Activated naive CD8-positive, alpha-beta T cell (primary cell): ENCODE results near the gene WNK4.

Source experiments
- H3K27ac Mint-ChIP-seq: one replicate; pipeline ENCODE4 v1.8.0; 2021; ENCODE audit warnings: mixed read lengths
- H3K27me3 Mint-ChIP-seq: one replicate; pipeline ENCODE4 v1.8.0; 2021; ENCODE audit warnings: mixed read lengths
- H3K36me3 Mint-ChIP-seq: one replicate; pipeline ENCODE4 v1.8.0; 2021; ENCODE audit warnings: mixed read lengths
- H3K4me1 Mint-ChIP-seq: one replicate; pipeline ENCODE4 v1.8.0; 2021; ENCODE audit warnings: low read depth, mixed read lengths
- H3K4me3 Mint-ChIP-seq: one replicate; pipeline ENCODE4 v1.8.0; 2021; ENCODE audit warnings: mild to moderate bottlenecking, mixed read lengths
- H3K9me3 Mint-ChIP-seq: one replicate; pipeline ENCODE4 v1.8.0; 2021; ENCODE audit warnings: low read depth, mixed read lengths

The WNK4 gene

DNA sequence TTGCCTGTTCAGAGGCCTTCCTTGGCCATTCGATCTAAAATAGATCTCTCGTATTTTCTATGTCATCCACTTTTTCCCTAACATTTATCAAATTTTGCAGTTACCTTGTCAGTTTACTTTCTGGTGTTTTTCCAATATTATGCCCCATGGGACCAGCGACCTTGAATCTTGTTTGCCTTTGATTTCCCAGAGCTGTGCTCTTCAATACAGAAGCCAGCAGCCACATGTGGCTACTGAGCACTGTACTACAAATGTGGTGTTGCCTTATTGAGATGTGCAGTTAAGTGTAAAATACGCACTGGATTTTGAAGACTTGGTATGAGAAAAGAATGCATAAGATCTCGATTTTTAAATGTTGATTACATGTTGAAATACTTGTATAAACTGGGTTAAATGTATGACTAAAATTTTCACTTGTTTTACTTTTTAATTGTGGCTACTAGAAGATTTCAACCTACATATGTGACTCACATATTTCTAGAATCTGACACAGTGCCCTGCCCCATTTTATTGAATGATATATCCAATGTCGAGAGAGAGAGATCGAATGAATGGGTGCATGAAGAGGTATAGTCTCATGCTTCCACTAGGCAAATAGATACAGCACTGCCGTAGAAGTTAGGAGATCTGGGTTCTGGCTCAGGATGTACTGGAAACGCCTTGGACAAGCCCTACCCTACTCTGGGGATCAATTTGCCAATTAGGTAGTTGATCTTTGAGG lies 52.0 kb downstream of the WNK4 start:
- H3K9me3 Mint-ChIP-seq: no peaks in the 10 kb centered on the region
- peak overlapping the region; percentile 87 for H3K4me3 Mint-ChIP-seq
- peak overlapping the region; percentile 98 for H3K27ac Mint-ChIP-seq
- no peaks in the 10 kb centered on the region for H3K27me3 Mint-ChIP-seq
- no peaks in the 10 kb centered on the region for H3K36me3 Mint-ChIP-seq
- H3K4me1 Mint-ChIP-seq: peaks cover 22% of the 10 kb centered on the region

DNA sequence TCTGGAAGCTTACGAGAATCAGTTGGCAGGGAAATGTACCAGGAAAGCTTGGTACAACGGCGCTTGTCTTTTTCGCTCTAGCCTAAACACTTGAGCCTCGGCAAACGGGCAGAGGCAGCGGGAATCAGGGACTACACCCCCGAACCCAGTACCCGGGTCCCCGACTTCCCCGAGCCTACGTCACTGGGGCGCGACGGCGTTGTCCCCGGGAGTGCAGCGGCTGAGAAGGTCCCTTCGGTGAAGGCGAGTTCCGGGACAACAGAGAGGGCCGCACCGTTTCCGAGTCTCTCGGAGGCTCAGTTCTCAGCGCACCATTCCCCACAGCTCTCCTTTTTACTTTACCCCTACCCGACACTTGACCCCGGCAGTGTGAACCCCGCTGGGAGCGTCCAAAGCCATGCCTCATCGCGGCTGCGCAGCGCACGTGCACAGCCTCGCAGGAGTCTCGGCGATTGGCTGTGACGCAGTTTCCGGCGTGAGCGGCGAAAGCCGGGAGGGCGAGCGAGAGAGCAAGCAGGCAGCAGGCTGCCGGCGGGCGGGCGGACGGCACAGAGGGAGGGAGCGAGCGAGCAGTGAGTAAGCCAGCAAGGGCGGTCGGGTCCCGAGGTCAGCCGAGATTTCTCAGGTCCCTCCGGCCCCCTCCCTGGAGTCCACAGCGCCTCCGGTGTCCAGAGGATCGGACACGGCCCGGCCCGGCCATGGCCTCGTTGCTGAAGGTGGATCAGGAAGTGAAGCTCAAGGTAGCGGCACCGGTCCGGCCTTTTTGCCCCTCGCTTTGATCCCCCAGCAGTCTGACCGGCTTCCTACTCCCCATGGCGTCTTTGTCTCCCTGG lies 52.7 kb downstream of the WNK4 start, which contains the start of gene PSME3:
TSS of gene PSME3 (plus strand) at position 464 of the 833 bp plus-strand sequence. CDS start at position 699, 235 bp downstream.
- Mint-ChIP-seq H3K27me3 (no peaks in the 10 kb centered on the region), H3K27ac (peak within 1 kb of the TSS; percentile 98), H3K9me3 (no peaks in the 10 kb centered on the region), H3K36me3 (peaks cover 3% of the 10 kb centered on the region), H3K4me3 (peak within 1 kb of the TSS; percentile 87), H3K4me1 (peaks cover 24% of the 10 kb centered on the region)

DNA sequence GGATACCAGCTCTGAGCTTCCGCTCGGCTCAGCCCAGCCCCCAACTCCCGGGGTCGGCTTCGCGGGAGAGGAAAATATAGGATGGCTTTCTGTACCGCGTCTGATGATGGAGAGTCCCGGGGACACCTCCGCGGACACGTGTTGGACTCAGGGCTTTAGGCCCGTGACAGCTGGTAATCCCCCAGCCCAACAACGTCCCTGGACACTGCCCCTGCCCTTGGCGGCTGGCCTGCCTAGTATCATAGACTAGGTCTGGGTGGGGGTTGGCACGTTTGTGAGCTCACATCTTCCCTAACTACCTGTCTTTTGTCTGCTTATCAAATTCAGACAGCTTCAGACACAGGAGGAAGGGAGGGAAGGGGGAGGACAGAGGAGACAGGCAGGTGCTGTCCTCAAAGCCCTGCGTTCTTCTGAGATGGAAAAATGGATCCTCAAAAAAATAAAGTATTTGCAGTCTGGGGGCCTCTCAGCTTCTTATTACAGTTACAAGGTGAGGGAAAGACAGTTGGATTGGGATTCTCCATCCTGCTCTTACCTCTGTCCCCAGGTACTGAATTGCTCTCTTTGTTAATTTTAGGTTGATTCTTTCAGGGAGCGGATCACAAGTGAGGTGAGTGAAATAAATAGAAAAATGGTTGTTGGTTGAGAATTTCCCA lies 53.5 kb downstream of the WNK4 start:
- no peaks in the 10 kb centered on the region for H3K9me3 Mint-ChIP-seq
- H3K27ac Mint-ChIP-seq: peak overlapping the region; percentile 98
- peaks cover 24% of the 10 kb centered on the region for H3K4me1 Mint-ChIP-seq
- peaks cover 3% of the 10 kb centered on the region for H3K36me3 Mint-ChIP-seq
- no peaks in the 10 kb centered on the region for H3K27me3 Mint-ChIP-seq
- H3K4me3 Mint-ChIP-seq: peak overlapping the region; percentile 87

DNA sequence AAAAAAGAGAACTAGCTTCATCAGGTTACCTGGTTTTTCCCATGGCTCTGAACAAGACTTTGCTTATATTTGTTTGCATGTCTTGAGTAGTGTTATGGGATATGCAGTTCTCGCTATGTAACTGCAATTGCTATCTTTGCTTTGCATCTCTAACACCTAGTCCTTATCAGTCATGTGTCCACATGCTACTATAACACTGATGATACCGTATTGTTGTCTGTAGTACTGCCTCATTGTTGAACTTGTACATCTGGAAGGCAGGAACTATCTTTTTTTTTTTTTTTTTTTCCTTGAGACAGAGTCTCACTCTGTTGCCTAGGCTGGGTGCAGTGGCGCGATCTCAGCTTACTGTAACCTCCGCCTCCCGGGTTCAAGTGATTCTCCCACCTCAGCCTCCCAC lies 55.3 kb downstream of the WNK4 start:
- Mint-ChIP-seq H3K27me3 (no peaks in the 10 kb centered on the region), H3K36me3 (peaks cover 3% of the 10 kb centered on the region), H3K9me3 (no peaks in the 10 kb centered on the region), H3K27ac (no peak overlapping the region), H3K4me1 (peaks cover 24% of the 10 kb centered on the region), H3K4me3 (peak overlapping the region; percentile 44)

DNA sequence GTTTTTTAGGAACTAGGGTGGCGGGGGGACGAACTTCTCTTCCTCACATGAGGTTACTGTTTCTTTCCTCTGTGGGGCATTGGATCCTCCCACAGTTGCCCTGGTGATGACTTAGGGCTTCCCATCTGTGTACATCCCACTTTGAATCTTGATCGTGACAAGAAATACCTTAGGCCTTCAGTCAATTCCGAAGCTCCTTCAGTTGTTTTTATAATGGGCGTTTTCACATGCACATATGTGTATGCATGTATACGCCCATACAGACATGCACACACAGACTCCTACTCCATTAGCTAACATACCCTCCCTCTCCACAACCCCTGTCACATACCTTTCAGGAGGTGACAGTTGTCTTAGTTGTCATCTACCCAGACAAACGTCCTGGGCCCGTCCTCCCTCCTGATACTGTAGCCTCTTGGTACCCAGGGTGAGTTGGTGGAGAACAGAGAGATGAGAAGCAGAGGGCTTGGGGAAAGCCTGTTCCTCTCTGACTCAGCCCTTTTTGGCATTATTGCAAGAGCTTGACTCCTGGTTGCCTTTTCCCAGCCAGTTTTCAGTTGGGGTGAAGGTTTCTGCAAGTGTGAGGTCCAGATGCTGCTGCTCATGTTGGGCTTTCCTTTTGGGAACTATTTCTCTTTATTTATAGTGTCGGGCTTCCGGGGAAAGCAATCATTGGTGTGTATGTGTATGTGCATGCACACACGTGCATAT lies 61.7 kb downstream of the WNK4 start:
- no peak overlapping the region for H3K4me3 Mint-ChIP-seq
- H3K27ac Mint-ChIP-seq: no peak overlapping the region
- H3K9me3 Mint-ChIP-seq: no peaks in the 10 kb centered on the region
- H3K27me3 Mint-ChIP-seq: no peaks in the 10 kb centered on the region
- peaks cover 16% of the 10 kb centered on the region for H3K4me1 Mint-ChIP-seq
- peaks cover 3% of the 10 kb centered on the region for H3K36me3 Mint-ChIP-seq

DNA sequence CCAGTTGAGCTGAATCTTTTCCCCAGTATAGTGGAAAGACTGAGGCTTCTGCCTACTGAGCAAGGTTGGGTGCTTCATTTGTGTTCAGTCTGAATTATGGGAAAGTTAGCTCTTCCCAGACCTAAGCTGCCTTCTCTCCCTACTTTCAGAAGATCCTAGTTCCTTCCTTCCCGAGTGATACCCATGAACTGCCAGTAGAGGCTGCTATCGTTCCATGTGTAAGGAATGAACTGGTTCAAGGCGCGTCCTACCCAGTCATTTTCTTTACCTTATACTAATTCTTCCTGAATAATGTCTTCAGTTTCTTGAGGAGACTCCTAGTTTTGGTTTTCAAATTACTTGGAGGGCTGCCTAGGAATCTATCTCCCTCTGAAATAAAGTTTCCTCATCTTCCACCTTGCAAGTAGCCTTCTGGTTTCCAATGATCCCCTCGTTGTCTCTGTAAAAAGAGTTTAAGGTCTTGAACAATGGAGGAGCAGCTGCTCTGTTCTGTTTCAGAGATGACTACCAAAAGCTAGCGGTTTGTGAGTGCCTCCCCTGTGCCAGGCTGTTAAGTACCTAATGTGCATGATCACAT lies 63.0 kb downstream of the WNK4 start:
- H3K4me3 Mint-ChIP-seq: no peak overlapping the region
- H3K4me1 Mint-ChIP-seq: peaks cover 14% of the 10 kb centered on the region
- H3K27me3 Mint-ChIP-seq: no peaks in the 10 kb centered on the region
- H3K9me3 Mint-ChIP-seq: no peaks in the 10 kb centered on the region
- peak overlapping the region; percentile 24 for H3K27ac Mint-ChIP-seq
- no peaks in the 10 kb centered on the region for H3K36me3 Mint-ChIP-seq

DNA sequence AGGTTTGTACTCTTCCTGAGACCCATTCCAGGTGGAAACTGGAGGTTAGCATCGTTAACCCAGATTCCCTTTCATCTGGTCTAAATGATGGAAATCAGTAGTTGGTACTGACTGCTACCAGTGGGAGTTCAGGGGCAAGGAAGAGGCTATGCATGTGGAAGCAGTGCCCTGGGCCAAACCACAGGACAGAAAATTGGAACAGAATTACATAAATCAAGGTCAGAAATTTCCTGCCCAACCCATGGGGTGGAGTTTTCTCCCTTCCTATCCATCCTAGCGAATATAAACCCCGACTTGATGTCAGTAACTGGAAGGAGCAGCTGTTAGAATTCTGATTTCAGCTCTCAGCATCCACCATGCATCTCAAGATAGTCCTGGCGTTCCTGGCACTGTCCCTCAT lies 63.9 kb downstream of the WNK4 start, which contains the start of gene AOC2:
TSS of gene AOC2 (plus strand) at position 310 of the 400 bp plus-strand sequence. CDS start at position 357, 47 bp downstream.
- Mint-ChIP-seq H3K27me3 (no peaks in the 10 kb centered on the region), H3K27ac (peak within 1 kb of the TSS; percentile 24), H3K4me3 (no peak within 1 kb of the TSS), H3K4me1 (peaks cover 14% of the 10 kb centered on the region), H3K9me3 (no peaks in the 10 kb centered on the region), H3K36me3 (no peaks in the 10 kb centered on the region)

DNA sequence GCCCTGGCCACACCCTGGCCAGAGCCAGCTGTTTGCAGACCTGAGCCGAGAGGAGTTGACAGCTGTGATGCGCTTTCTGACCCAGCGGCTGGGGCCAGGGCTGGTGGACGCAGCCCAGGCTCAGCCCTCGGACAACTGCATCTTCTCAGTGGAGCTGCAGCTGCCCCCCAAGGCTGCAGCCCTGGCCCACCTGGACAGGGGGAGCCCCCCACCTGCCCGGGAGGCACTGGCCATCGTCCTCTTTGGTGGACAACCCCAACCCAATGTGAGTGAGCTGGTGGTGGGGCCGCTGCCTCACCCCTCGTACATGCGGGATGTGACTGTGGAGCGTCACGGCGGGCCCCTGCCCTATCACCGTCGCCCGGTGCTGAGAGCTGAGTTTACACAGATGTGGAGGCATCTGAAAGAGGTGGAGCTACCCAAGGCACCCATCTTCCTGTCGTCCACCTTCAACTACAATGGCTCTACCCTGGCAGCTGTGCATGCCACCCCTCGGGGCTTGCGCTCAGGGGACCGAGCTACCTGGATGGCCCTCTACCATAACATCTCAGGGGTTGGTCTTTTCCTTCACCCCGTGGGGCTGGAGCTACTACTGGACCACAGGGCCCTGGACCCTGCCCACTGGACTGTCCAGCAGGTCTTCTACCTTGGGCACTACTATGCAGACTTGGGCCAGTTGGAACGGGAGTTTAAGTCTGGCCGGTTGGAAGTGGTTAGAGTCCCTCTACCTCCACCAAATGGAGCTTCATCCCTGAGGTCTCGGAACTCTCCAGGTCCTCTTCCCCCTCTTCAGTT lies 64.5 kb downstream of the WNK4 start:
- Mint-ChIP-seq H3K9me3 (no peaks in the 10 kb centered on the region), H3K4me3 (no peak overlapping the region), H3K36me3 (no peaks in the 10 kb centered on the region), H3K4me1 (peaks cover 14% of the 10 kb centered on the region), H3K27me3 (no peaks in the 10 kb centered on the region), H3K27ac (no peak overlapping the region)

DNA sequence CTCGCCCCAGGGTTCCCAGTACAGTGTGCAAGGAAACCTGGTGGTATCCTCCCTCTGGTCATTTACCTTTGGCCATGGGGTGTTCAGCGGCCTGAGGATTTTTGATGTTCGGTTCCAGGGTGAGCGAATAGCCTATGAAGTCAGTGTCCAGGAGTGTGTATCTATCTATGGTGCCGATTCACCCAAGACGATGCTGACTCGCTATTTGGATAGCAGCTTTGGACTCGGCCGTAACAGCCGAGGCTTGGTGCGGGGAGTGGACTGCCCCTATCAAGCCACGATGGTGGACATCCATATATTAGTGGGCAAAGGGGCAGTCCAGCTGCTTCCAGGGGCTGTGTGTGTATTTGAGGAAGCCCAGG lies 65.1 kb downstream of the WNK4 start:
- Mint-ChIP-seq H3K4me3 (no peak overlapping the region), H3K36me3 (no peaks in the 10 kb centered on the region), H3K9me3 (no peaks in the 10 kb centered on the region), H3K27me3 (no peaks in the 10 kb centered on the region), H3K4me1 (peaks cover 14% of the 10 kb centered on the region), H3K27ac (no peak overlapping the region)

DNA sequence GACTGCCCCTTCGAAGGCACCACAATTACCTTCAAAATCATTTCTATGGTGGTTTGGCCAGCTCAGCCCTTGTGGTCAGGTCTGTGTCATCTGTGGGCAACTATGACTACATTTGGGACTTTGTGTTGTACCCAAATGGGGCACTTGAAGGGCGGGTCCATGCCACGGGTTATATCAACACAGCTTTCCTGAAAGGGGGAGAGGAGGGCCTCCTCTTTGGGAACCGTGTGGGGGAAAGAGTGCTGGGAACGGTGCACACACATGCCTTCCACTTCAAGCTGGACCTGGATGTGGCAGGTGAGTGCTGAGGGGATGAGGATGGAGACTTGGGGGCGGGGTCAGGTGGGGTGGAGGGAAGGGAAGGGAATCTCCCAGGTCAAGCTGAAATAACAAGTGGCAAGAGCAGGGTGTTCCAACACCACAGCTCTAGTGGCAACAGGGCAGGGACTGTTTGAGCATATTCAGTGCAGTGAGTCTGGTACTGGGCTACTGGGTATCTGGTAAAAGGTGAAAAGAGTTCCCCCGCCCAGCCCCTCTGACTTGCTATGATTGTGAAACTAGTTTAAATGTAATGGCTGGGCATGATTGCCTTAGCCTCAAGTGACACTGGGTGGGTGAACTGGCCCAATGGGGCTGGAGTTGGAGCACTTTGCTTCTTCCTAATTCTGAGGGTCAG lies 65.6 kb downstream of the WNK4 start:
- Mint-ChIP-seq H3K36me3 (no peaks in the 10 kb centered on the region), H3K4me3 (no peak overlapping the region), H3K27ac (peak overlapping the region; percentile 37), H3K9me3 (no peaks in the 10 kb centered on the region), H3K4me1 (peaks cover 14% of the 10 kb centered on the region), H3K27me3 (no peaks in the 10 kb centered on the region)
